GM19043 (cell line): ENCODE measurements around the gene KIF21B.
"Not testable (repeated sequence)": the region's sequence is repeated elsewhere in the genome, so short reads cannot be mapped to it uniquely, and the experiment has no call there.

Experiments used
- ATAC-seq: cut with Tn5 transposase; IDR thresholded peaks from one replicate; pipeline ENCODE4 v1.9.1; 2021; ENCODE audit warnings: low read depth; ENCODE audit not compliant: unreplicated experiment

Gene KIF21B

GRCh38 chr1:200972985-200973742 is 50.4 kb downstream of the KIF21B start:
- ATAC-seq, result no peak

GRCh38 chr1:200971955-200972711 is 51.4 kb downstream of the KIF21B start:
- no peak for ATAC-seq

- ATAC-seq, result no peak
Observed at GRCh38 chr1:200971428-200971903, 52.0 kb downstream of the KIF21B start.

- ATAC-seq, result no peak
Observed at GRCh38 chr1:200970771-200971427, 52.6 kb downstream of the KIF21B start.

DNA sequence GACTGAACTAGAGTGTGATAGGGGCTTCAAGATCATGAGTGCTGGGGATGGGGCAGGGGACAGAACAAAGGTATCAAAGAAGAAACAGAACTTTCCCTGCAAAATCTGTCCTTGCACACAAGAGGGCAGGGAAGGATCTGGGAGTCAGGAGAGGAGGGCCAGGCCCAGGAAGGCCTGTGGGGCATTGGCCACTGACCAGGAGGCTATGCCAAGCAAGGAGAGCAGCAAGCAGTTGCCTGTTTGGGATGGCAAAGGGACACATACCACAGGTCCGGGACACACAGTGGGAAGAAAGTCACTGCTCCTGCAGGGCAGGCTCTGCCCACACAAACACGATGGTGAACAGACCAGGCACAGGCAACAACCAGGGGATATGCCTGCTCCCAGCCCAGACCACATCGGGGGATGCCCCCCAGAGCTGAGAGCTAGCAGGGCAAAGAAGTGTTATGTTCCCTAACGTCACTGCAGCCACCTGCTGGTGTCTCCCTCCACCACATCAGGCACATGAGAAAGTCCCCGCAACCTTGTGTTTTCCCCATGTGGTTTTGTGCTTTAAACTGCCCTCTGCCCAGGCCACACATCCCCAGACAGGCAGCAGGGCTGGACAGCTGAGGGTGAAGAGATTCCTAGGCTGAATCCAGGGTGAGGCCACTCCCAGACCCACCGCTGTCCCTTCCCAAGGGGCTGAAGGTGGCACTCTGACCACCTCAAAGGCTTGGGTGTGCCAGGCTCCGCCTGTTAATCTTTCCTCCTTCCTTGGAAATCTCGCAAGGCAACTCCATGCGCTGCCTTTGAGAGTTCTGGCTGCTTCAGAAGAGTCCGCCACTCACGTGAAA is 53.6 kb downstream of the KIF21B start:
- peak; percentile 79 for ATAC-seq

GRCh38 chr1:200968469-200969410 is 54.8 kb downstream of the KIF21B start:
- no peak for ATAC-seq

DNA sequence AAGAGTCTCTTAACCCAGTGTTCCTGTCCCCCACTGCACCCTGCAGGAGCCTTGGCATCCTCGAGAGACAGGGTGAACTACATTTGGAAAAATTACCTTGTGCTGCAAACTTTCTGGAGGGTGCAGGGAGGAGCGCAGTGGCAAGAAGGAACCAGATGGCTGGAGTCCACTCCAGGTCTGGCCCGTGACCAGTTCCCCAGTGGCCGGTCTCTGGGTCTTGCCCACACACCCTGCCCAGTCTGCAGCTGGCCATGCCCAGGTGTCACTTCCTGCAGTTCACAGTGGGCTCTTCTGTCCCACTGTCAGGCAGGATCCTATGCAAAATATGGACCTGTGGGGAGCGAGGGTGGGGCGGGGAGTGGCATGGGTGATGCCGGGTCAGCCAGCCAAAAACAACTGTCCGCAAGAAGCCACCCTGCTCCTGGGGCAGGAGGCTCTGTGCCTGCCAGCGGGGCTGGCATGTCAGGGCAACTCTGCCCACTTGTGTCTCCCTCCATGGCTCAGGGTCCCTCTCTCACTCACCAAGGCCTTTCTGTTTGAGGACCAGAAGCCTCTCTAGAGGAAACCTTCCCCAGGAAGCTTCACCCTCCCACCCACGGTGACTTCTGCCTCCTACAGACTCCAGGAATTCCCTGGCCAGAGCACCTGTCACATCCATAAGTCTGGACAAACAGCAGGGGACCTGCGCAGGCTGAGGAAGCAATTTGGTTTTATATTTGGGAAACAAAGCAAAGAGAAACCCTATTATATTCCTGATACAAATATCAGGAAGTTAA is 55.6 kb downstream of the KIF21B start:
- no peak for ATAC-seq

DNA sequence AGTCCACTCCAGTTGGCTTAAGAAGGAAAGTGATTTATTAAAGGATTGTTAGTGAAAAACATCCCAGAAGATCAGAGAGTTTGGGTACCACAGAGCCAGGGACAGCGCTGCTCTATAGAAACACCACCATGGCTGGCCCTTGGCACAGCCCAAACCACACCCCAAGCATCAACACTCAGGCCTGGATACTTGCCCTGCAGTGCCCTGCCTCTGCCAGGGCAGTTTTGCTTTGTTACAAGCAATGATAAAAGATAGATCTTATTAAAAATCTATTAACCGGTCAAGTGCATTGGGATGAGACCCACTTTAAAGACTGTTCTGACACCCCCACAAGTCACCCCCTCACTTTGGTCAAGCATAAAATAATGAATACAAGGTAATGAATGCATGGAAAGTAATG is 56.6 kb downstream of the KIF21B start:
- ATAC-seq, result no peak

DNA sequence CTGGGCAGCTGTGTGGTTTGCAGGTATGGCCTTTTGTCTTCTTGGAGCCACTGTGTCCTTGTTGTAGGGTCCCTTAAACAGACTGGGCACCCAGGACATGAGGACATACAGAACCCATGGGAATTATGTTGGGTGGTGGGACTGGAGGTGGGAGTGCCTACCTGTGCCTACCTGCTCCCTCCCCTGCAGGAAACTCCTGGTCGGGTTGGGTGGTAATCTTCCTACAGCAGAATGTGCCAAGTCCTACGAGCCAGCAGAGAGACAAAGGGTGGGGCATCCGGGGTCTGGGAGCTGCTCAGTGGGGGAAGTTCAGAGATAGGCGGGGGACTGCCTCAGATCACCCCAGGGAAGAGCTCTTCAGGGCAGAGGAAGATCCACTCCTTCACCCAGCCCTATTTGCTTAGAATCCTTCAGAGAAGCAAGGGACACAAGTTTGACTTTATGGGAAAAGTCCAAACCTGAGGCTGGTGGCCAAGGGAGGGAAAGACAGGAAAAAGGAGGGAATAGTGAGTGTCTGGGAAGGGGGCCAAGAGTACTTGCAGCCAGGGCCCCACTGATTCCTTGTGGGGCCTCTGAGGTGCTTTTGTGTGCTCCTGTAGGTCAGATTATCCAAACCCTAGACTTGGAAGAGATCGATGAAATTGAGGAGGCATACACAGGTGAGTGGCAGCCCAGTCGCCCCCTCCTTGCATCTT is 58.3 kb downstream of the KIF21B start:
- no peak for ATAC-seq

- not testable (repeated sequence) for ATAC-seq
Observed at GRCh38 chr1:200963888-200964287, 59.6 kb downstream of the KIF21B start.

GRCh38 chr1:200963076-200963475 is 60.4 kb downstream of the KIF21B start:
- ATAC-seq, result no peak

DNA sequence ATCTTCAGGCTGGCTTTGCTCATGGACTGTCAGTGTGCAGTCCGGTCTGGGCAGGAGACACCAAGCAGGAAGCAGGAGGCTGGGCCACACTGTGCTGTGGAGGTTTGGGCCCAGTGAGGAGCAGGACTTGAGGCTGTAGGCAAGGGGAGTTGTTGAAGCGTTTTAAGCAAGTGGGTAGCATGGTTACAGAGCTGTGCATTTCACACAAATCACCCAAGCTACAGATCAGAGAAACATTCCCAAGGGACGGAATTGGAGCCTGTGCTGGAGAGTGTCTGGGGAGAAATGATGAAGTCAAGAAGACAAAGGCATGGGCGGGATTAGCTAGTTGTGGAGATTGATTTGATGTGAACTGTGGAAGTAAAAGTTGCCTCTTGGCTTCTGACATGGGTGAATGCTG is 60.9 kb downstream of the KIF21B start:
- ATAC-seq, result no peak

DNA sequence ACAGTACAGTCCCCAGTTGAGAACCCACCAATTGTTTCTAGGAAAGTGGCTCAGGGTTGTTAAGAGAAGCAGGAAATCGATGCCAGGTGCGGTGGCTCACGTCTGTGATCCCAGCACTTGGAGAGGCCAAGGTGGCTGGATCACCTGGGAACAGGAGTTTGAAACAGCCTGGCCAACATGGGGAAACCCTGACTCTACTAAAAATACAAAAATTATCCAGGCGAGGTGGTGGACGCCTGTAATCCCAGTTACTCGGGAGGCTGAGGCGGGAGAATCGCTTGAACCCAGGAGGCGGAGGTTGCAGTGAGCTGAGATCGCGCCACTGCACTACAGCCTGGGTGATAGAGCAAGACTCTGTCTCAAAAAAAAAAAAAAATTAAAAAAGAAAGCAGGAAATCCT is 61.4 kb downstream of the KIF21B start:
- ATAC-seq, result not testable (repeated sequence)

GRCh38 chr1:200960948-200961340 is 62.6 kb downstream of the KIF21B start:
- ATAC-seq, result no peak

DNA sequence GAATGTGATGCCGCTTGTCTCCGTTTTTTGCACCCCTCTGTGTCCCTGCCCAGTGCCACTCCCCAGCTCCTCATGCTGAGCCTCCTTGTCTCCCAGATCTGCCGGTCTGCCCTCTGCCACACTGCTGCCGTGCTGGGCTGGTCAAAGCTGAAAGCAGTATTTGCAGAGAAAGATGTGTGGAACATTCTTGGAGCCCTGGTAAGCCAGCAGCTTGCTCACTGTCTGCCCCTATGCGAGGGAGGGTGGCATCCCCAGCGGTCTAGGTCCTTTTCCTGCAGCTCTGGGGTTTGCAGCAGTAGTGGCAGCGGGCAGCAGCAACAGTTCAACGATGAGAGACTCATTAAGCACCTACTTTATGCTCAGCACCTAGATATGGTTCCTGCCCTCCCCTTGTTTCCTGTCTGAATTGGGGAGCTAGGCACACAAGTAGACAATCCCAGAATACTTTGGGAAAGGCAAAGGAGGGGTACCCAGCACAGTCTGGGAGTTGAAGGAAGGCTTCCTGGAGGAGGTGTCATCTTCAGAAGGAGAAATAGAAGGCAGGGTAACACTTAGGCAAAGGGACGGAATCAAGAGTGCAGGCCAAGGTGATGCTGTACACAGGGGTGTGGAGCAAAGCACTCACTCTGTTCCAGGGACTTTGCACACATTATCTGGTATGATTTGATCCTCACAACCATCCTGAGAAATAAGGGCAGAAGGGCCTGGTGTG is 63.1 kb downstream of the KIF21B start:
- ATAC-seq, result no peak

- no peak for ATAC-seq
Observed at GRCh38 chr1:200959411-200959921, 64.0 kb downstream of the KIF21B start.

DNA sequence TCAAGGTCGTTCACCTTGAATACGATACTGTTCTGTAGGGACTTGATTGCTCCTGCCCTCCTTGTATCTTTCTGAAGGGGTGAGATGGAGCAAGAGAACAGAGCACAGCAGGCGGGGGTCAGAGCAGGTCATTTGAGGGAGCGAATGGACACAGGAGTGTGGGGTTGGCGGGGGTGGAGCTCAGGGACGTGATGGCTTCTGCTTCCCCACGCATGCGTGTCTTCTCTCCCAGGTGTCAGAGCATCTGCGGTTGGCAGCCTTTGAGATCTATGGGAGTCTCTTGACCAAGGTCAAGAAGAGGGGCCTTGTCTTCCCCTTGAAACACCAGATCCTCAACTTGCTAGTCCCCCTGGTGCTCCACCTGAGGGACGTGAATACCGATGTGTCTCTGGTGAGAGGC is 64.9 kb downstream of the KIF21B start:
- no peak for ATAC-seq
